ENCODE measurements around the gene MTIF2. TPM values are rescaled to one million over a fixed set of nuclear protein-coding genes. Genes with fewer than 3 reads are reported as not detected.

MTIF2 gene
- total RNA-seq, 1 experiment from 2014 or later = 43.9 TPM

DNA sequence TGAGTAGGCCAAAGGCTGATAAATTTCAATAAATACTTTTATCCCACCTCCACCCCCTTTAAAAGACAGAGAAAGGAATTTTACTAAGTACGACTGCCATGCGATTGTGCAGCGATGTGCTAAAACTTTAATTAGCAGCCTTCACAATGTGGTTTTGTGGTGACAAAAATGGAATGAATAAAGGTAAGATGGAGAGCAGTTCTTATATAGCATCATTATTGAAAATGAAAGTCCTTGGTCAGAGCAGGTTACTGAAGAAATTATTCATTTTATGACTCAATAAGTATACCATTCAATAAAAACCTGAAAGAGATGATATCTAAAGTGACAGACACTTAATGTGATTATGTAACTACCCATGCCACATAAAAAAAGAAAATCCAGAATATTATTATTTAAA is 33.2 kb upstream of the MTIF2 start:
- no peaks in the 10 kb centered on the region for H3K4me1 Mint-ChIP-seq
- ATAC-seq = no peak
- POLR2A ChIA-PET = no interaction called here

More for the DNA sequence above, 33.2 kb upstream of the MTIF2 start:
- CTCF ChIA-PET = no interaction called here
- H3K27me3 Mint-ChIP-seq (ENCODE audit: low read depth) = no peaks in the 10 kb centered on the region
- TF ChIP-seq TP53 (CRISPR knock-in tag; IDR thresholded peaks at IDR 0.05) (no peak), NFATC4 (CRISPR knock-in tag; IDR thresholded peaks at IDR 0.05) (no peak), JAZF1 (CRISPR knock-in tag; IDR thresholded peaks at IDR 0.05) (no peak), SMAD4 (CRISPR knock-in tag; IDR thresholded peaks at IDR 0.05) (no peak), ZBTB21 (CRISPR knock-in tag; IDR thresholded peaks at IDR 0.05; ENCODE audit: borderline replicate concordance) (no peak), FOXJ3 (CRISPR knock-in tag; IDR thresholded peaks at IDR 0.05; ENCODE audit: borderline replicate concordance) (no peak), NFE2L1 (CRISPR knock-in tag; IDR thresholded peaks at IDR 0.05) (no peak), ZNF232 (CRISPR knock-in tag; IDR thresholded peaks at IDR 0.05) (no peak), OVOL2 (CRISPR knock-in tag; IDR thresholded peaks at IDR 0.05; ENCODE audit: borderline replicate concordance) (no peak), MXD4 (CRISPR knock-in tag; IDR thresholded peaks at IDR 0.05; ENCODE audit: borderline replicate concordance) (no peak)
- TF ChIP-seq, protein P1, sequence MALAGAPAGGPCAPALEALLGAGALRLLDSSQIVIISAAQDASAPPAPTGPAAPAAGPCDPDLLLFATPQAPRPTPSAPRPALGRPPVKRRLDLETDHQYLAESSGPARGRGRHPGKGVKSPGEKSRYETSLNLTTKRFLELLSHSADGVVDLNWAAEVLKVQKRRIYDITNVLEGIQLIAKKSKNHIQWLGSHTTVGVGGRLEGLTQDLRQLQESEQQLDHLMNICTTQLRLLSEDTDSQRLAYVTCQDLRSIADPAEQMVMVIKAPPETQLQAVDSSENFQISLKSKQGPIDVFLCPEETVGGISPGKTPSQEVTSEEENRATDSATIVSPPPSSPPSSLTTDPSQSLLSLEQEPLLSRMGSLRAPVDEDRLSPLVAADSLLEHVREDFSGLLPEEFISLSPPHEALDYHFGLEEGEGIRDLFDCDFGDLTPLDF (CRISPR knock-in tag; IDR thresholded peaks at IDR 0.05) = no peak
- TF ChIP-seq, protein P2, sequence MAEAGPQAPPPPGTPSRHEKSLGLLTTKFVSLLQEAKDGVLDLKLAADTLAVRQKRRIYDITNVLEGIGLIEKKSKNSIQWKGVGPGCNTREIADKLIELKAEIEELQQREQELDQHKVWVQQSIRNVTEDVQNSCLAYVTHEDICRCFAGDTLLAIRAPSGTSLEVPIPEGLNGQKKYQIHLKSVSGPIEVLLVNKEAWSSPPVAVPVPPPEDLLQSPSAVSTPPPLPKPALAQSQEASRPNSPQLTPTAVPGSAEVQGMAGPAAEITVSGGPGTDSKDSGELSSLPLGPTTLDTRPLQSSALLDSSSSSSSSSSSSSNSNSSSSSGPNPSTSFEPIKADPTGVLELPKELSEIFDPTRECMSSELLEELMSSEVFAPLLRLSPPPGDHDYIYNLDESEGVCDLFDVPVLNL (CRISPR knock-in tag; IDR thresholded peaks at IDR 0.05; ENCODE audit: borderline replicate concordance, low read depth) = no peak
- TF ChIP-seq, protein P3, sequence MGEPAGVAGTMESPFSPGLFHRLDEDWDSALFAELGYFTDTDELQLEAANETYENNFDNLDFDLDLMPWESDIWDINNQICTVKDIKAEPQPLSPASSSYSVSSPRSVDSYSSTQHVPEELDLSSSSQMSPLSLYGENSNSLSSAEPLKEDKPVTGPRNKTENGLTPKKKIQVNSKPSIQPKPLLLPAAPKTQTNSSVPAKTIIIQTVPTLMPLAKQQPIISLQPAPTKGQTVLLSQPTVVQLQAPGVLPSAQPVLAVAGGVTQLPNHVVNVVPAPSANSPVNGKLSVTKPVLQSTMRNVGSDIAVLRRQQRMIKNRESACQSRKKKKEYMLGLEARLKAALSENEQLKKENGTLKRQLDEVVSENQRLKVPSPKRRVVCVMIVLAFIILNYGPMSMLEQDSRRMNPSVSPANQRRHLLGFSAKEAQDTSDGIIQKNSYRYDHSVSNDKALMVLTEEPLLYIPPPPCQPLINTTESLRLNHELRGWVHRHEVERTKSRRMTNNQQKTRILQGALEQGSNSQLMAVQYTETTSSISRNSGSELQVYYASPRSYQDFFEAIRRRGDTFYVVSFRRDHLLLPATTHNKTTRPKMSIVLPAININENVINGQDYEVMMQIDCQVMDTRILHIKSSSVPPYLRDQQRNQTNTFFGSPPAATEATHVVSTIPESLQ (CRISPR knock-in tag; IDR thresholded peaks at IDR 0.05) = no peak
- TF ChIP-seq, protein P4, sequence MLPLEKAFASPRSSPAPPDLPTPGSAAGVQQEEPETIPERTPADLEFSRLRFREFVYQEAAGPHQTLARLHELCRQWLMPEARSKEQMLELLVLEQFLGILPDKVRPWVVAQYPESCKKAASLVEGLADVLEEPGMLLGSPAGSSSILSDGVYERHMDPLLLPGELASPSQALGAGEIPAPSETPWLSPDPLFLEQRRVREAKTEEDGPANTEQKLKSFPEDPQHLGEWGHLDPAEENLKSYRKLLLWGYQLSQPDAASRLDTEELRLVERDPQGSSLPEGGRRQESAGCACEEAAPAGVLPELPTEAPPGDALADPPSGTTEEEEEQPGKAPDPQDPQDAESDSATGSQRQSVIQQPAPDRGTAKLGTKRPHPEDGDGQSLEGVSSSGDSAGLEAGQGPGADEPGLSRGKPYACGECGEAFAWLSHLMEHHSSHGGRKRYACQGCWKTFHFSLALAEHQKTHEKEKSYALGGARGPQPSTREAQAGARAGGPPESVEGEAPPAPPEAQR (CRISPR knock-in tag; IDR thresholded peaks at IDR 0.05) = no peak
- TF ChIP-seq, protein P5, sequence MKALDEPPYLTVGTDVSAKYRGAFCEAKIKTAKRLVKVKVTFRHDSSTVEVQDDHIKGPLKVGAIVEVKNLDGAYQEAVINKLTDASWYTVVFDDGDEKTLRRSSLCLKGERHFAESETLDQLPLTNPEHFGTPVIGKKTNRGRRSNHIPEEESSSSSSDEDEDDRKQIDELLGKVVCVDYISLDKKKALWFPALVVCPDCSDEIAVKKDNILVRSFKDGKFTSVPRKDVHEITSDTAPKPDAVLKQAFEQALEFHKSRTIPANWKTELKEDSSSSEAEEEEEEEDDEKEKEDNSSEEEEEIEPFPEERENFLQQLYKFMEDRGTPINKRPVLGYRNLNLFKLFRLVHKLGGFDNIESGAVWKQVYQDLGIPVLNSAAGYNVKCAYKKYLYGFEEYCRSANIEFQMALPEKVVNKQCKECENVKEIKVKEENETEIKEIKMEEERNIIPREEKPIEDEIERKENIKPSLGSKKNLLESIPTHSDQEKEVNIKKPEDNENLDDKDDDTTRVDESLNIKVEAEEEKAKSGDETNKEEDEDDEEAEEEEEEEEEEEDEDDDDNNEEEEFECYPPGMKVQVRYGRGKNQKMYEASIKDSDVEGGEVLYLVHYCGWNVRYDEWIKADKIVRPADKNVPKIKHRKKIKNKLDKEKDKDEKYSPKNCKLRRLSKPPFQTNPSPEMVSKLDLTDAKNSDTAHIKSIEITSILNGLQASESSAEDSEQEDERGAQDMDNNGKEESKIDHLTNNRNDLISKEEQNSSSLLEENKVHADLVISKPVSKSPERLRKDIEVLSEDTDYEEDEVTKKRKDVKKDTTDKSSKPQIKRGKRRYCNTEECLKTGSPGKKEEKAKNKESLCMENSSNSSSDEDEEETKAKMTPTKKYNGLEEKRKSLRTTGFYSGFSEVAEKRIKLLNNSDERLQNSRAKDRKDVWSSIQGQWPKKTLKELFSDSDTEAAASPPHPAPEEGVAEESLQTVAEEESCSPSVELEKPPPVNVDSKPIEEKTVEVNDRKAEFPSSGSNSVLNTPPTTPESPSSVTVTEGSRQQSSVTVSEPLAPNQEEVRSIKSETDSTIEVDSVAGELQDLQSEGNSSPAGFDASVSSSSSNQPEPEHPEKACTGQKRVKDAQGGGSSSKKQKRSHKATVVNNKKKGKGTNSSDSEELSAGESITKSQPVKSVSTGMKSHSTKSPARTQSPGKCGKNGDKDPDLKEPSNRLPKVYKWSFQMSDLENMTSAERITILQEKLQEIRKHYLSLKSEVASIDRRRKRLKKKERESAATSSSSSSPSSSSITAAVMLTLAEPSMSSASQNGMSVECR (CRISPR knock-in tag; IDR thresholded peaks at IDR 0.05; ENCODE audit: borderline replicate concordance) = no peak
- TF ChIP-seq, protein P6, sequence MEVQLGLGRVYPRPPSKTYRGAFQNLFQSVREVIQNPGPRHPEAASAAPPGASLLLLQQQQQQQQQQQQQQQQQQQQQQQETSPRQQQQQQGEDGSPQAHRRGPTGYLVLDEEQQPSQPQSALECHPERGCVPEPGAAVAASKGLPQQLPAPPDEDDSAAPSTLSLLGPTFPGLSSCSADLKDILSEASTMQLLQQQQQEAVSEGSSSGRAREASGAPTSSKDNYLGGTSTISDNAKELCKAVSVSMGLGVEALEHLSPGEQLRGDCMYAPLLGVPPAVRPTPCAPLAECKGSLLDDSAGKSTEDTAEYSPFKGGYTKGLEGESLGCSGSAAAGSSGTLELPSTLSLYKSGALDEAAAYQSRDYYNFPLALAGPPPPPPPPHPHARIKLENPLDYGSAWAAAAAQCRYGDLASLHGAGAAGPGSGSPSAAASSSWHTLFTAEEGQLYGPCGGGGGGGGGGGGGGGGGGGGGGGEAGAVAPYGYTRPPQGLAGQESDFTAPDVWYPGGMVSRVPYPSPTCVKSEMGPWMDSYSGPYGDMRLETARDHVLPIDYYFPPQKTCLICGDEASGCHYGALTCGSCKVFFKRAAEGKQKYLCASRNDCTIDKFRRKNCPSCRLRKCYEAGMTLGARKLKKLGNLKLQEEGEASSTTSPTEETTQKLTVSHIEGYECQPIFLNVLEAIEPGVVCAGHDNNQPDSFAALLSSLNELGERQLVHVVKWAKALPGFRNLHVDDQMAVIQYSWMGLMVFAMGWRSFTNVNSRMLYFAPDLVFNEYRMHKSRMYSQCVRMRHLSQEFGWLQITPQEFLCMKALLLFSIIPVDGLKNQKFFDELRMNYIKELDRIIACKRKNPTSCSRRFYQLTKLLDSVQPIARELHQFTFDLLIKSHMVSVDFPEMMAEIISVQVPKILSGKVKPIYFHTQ (CRISPR knock-in tag; IDR thresholded peaks at IDR 0.05) = no peak
- TF ChIP-seq, protein P7, sequence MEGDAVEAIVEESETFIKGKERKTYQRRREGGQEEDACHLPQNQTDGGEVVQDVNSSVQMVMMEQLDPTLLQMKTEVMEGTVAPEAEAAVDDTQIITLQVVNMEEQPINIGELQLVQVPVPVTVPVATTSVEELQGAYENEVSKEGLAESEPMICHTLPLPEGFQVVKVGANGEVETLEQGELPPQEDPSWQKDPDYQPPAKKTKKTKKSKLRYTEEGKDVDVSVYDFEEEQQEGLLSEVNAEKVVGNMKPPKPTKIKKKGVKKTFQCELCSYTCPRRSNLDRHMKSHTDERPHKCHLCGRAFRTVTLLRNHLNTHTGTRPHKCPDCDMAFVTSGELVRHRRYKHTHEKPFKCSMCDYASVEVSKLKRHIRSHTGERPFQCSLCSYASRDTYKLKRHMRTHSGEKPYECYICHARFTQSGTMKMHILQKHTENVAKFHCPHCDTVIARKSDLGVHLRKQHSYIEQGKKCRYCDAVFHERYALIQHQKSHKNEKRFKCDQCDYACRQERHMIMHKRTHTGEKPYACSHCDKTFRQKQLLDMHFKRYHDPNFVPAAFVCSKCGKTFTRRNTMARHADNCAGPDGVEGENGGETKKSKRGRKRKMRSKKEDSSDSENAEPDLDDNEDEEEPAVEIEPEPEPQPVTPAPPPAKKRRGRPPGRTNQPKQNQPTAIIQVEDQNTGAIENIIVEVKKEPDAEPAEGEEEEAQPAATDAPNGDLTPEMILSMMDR (IDR thresholded peaks at IDR 0.05) = no peak
- peaks cover 25% of the 10 kb centered on the region for H3K36me3 Mint-ChIP-seq
- DNase-seq (ENCODE audit: low spot score) = no peak
- no peak overlapping the region for H3K4me3 Mint-ChIP-seq
- no peak overlapping the region for H3K27ac Mint-ChIP-seq
- H3K9me3 Mint-ChIP-seq = no peaks in the 10 kb centered on the region

Data from WTC11 (cell line).